Transverse colon (tissue), 4 donors: Measurements from ENCODE around the gene PPIG. TPM values are rescaled to one million over a fixed set of nuclear protein-coding genes. Genes with fewer than 3 reads are reported as not detected.

Source experiments
- DNase-seq: peaks from one replicate; pipeline ENCODE4 v3.0.0-alpha.2; 2019
- H3K27ac ChIP-seq, 4 donors: fragments of 200-600 bp; sonication (generic); 2 replicates each; pipeline ENCODE4 v1.5.1; 2016 to 2018; ENCODE audit warnings: inconsistent platforms in 4 of 4
- H3K27me3 ChIP-seq: fragments of 200-600 bp; sonication (generic); 2 replicates; pipeline ENCODE4 v1.5.1; 2017; ENCODE audit warnings: inconsistent platforms
- H3K36me3 ChIP-seq, 4 donors: fragments of 200-600 bp; sonication (generic); 2 replicates each; pipeline ENCODE4 v1.5.1; 2017 to 2019; ENCODE audit warnings: inconsistent platforms in 4 of 4
- H3K4me1 ChIP-seq, 4 donors: fragments of 200-600 bp; sonication (generic); 2 replicates each; pipeline ENCODE4 v1.5.1; 2017 to 2020; ENCODE audit warnings: inconsistent platforms in 4 of 4
- H3K4me3 ChIP-seq, 4 donors: fragments of 200-600 bp; sonication (generic); 1 replicate in 1 of 4; 2 replicates in 3 of 4; pipeline versions ENCODE4 v1.5.1 to v1.6.1; 2017 to 2019; ENCODE audit warnings: inconsistent platforms in 4 of 4
- H3K9me3 ChIP-seq, 2 donors: fragments of 200-600 bp; sonication (generic); 2 replicates each; pipeline ENCODE4 v1.5.1; 2017 to 2019; ENCODE audit warnings: inconsistent platforms in 2 of 2
- CTCF ChIP-seq, 5 experiments: fragments of 200-600 bp in 3 of 5; fragments of 450-650 bp in 2 of 5; sonication (generic) in 3 of 5; IDR thresholded peaks; 1 replicate in 2 of 5; 2 replicates in 3 of 5; pipeline ENCODE4 v1.5.1; 2016 to 2017; ENCODE audit warnings: antibody characterized with exemption in 5 of 5, inconsistent platforms in 3 of 5, mild to moderate bottlenecking in 2 of 5, moderate library complexity in 1 of 5
- EP300 ChIP-seq: sonication (generic); formaldehyde crosslinking; IDR thresholded peaks from one replicate; pipeline ENCODE4 v1.6.1; 2017; ENCODE audit warnings: antibody characterized with exemption, low read depth
- POLR2A ChIP-seq: fragments of 450-650 bp; IDR thresholded peaks from one replicate; pipeline ENCODE4 v1.6.1; 2016; ENCODE audit warnings: antibody characterized with exemption, mild to moderate bottlenecking, moderate library complexity
- POLR2AphosphoS5 ChIP-seq, 3 donors: sonication (generic); formaldehyde crosslinking; IDR thresholded peaks; one replicate each; pipeline ENCODE4 v1.6.1; 2016; ENCODE audit warnings: antibody characterized with exemption in 3 of 3
- WGBS, 2 donors: methylation state at CpG; one replicate each; pipeline ENCODE4 v1.1.5; 2018; ENCODE audit warnings: low coverage in 1 of 2; 5-methylcytosine and 5-hydroxymethylcytosine counted together
- in situ Hi-C, 4 donors: fragments of 200-750 bp; cut with MboI; loops; one replicate each; pipeline versions ENCODE4 v1.15.0 to v1.15.1; 2017; ENCODE audit warnings: low sequenced_read_pairs in 3 of 4, low pct_ligation_motif_present in 1 of 4, low pct_unique_long_range_greater_than_20kb in 1 of 4
- intact Hi-C: fragments of 100-400 bp; cut with DNase I; formaldehyde crosslinking; loops from one replicate; pipeline ENCODE4 v1.15.1; 2023; ENCODE audit warnings: low total_unique reads
- total RNA-seq, 4 donors: library from RNA; depleted of rRNA; stranded (reverse); fragments of >200 nt; gene quantifications; one replicate each; pipeline ENCODE4 v1.1.0, GENCODE V29; 2016

Gene PPIG
- total RNA-seq, 4 donors from 2014 or later, result 25.9 to 55.7 (median 44.4) TPM

GRCh38 chr2:169664978-169665930, 81.1 kb downstream of the PPIG start:
- Histone ChIP-seq H3K4me1 (no peaks in the 10 kb centered on the region), H3K4me3 (no peak overlapping the region), H3K27ac (no peak overlapping the region), H3K9me3 (no peaks in the 10 kb centered on the region), H3K27me3 (no peaks in the 10 kb centered on the region), H3K36me3 (no peaks in the 10 kb centered on the region)
- intact Hi-C loops (no loop called here), in situ Hi-C loops (no loop called here)
- TF ChIP-seq POLR2A (no peak), CTCF (IDR thresholded peaks at IDR 0.05) (no peak), POLR2AphosphoS5 (IDR thresholded peaks at IDR 0.05) (no peak), EP300 (no peak)
- no peak for DNase-seq
- WGBS, 2 donors, result 43 to 78% methylated on average over 1 of the region's 1 CpG

DNA sequence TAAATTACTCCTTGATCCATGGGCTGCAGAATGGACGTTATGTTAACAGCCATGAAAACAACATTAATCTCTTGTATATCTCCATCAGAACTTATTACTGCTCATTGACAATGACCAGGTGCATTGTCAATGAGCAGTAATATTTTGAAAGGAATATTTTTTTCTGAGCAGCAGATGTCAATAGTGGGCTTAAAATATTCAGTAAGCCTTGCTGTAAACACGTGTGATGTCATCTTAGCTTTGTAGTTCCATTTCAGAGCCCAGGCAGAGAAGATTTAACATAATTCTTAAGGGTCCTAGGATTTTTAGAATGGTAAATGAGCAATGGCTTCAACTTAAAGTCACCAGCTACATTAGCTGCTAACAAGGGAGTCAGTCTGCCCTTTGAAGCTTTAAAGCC, 83.4 kb downstream of the PPIG start:
- Histone ChIP-seq H3K27me3 (no peaks in the 10 kb centered on the region), H3K4me1 (no peaks in the 10 kb centered on the region), H3K27ac (no peak overlapping the region), H3K4me3 (no peak overlapping the region), H3K9me3 (no peaks in the 10 kb centered on the region), H3K36me3 (no peaks in the 10 kb centered on the region)
- intact Hi-C loops (no loop called here), in situ Hi-C loops (no loop called here)
- WGBS, 2 donors, result 13 to 31% methylated on average over 2 of the region's 2 CpGs
- no peak for DNase-seq
- TF ChIP-seq POLR2A, result no peak
- TF ChIP-seq CTCF (IDR thresholded peaks at IDR 0.05), result no peak
- no peak for TF ChIP-seq EP300
- TF ChIP-seq POLR2AphosphoS5 (IDR thresholded peaks at IDR 0.05), result no peak

DNA sequence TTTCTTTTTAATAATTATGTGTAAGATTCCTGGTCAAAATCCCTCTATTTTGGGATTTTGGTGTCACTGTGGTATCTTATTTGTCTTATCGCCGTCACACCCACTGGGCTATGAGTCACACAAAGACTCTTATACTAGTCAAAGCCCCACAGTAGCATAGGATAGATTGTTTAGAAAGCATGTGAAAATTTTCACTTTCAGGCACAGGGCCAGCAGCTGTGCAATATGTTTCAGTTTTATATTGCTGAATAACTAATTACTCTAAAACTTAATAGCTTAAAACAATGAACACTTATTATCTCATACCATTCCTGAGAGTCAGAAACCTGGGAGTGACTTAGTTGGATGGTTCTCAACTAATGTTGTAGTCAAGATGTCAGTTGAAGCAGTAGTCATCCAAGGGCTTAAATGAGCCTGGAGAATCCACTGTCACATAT, 86.1 kb downstream of the PPIG start:
- no peak overlapping the region for H3K27ac ChIP-seq
- DNase-seq, result no peak
- no peaks in the 10 kb centered on the region for H3K9me3 ChIP-seq
- H3K4me3 ChIP-seq, result no peak overlapping the region
- in situ Hi-C loops (no loop called here), intact Hi-C loops (no loop called here)
- TF ChIP-seq CTCF (IDR thresholded peaks at IDR 0.05) (no peak), POLR2A (no peak), EP300 (no peak), POLR2AphosphoS5 (IDR thresholded peaks at IDR 0.05) (no peak)
- H3K4me1 ChIP-seq, result no peaks in the 10 kb centered on the region
- H3K27me3 ChIP-seq, result no peaks in the 10 kb centered on the region
- WGBS, 2 donors, result 72 to 100% methylated on average over 2 of the region's 2 CpGs
- no peaks in the 10 kb centered on the region for H3K36me3 ChIP-seq

GRCh38 chr2:169670937-169671336, 86.8 kb downstream of the PPIG start:
- Histone ChIP-seq H3K4me3 (no peak overlapping the region), H3K4me1 (no peaks in the 10 kb centered on the region), H3K36me3 (no peaks in the 10 kb centered on the region), H3K27me3 (no peaks in the 10 kb centered on the region), H3K9me3 (no peaks in the 10 kb centered on the region), H3K27ac (no peak overlapping the region)
- intact Hi-C loops (no loop called here), in situ Hi-C loops (no loop called here)
- TF ChIP-seq POLR2A (no peak), POLR2AphosphoS5 (IDR thresholded peaks at IDR 0.05) (no peak), EP300 (no peak), CTCF (IDR thresholded peaks at IDR 0.05) (no peak)
- 92 to 97% methylated on average over 3 to 4 of the region's 4 CpGs for WGBS, 2 donors
- DNase-seq, result no peak
